Cerebellar cortex (tissue), 1 donor: Measurements from ENCODE around the gene PSPH.
A peak's percentile ranks its signal among the peaks of the same experiment; 100 is the strongest.

Experiments used
- DNase-seq: peaks from one replicate; pipeline ENCODE4 v3.0.0-alpha.2; 2015; ENCODE audit warnings: low spot score

Gene PSPH

GRCh38 chr7:55996856-55997500, 54.3 kb downstream of the PSPH start:
- DNase-seq = no peak

GRCh38 chr7:55992346-55992745, 58.9 kb downstream of the PSPH start:
- DNase-seq = no peak

GRCh38 chr7:55983537-55983936, 67.7 kb downstream of the PSPH start:
- no peak for DNase-seq

DNA sequence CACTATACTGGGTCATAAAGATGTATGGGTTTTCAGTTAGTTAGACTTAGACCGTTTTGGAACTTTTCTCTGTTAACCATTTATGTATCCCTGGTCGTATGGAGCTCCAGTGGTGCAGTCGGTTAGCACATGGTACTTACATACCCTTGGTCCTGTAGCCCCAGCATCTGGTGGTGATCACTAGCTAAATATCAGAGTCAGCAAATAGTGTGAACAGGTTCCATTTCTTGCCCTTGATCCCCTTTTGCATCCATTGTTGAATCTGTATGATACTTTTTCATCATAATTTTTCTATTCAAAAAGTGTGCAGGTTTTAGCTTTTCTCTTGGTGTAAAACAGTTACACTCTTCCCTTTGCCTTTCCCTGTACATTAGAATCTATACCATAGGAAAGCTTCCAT, 71.0 kb downstream of the PSPH start:
- DNase-seq = no peak

DNA sequence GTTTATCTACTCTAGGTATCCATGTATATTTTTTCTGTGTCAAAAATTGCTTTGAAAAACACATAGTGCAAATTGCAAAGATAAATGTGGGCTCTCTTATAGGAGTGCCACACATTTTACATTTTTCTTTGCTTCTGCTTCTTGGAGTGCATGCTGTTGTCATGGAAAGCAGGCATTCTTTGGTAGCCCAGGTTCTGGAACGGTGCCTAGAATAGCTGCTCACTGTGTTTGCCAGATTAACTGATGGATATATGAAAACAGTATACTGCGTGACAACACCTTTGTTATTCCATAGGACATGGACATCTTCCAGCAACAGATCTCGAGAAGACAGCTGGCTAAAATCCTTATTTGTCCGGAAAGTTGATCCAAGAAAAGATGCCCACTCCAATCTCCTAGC, 73.4 kb downstream of the PSPH start:
- DNase-seq = peak; percentile 53

DNA sequence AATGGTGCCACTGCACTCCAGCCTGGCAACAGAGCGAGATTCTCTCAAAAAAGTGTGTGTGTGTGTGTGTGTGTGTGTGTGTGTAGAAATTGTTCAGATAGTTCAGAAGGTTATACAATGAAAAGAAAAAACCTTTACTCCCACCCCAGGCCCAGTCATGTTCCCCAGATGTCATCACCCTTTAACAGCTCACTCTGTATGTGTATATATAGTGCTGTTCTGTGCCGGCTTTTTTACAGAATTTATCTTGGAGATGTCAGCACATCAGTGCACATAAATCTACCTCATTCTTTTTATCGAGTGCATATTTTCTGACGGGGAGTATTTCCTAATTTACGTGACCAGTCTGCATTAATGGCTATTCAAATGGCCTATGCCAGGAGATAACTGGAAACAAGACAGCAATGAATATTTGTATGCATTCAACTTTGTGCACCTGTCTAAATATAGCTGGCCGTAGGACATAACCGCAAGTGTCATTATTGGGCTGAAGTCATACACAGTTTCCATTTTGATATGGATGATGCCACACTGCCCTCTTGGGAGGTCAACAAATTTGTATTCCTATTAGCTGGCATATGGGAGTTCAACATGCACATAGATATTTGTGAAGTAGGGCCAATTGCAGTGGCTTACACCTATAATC, 75.1 kb downstream of the PSPH start:
- no peak for DNase-seq

GRCh38 chr7:55973747-55974250, 77.4 kb downstream of the PSPH start:
- no peak for DNase-seq

DNA sequence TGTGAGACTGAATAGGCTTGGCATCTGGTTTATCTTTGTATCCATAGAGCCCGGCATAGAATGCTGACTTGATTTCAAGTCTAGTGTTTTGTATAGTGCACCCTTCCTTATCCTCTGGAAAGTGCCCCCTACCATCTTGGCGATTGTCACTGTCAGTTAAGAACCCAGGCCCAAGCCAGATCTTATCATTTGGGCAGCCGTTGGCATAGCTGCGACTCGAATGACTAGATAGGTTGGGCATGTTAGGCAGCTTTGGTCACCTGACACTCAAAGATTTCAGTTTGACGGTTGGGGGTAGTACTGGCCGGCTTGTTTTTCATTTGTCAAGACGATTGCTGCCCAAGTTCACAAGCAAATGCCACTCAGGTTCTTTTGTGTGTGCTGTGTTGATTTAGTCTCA, 80.3 kb downstream of the PSPH start:
- no peak for DNase-seq

DNA sequence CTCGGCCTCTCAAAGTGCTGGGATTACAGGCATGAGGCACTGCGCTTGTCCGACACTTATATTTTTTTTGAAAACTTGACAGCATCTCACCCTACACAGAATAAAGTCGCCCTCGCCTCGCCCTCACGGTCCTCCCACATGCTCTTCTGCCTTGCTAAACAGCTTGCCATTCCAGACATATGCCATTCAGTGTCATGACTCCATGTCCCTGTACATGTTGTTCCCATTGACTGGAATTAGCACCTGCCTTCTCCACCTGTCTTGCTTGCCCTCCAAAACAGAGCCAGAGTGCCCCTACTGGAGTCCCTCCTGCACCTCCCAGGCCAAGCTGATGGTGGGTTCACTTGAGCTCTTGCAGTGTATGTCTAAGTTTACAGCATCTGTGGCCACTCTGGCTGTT, 80.7 kb downstream of the PSPH start:
- DNase-seq = no peak

DNA sequence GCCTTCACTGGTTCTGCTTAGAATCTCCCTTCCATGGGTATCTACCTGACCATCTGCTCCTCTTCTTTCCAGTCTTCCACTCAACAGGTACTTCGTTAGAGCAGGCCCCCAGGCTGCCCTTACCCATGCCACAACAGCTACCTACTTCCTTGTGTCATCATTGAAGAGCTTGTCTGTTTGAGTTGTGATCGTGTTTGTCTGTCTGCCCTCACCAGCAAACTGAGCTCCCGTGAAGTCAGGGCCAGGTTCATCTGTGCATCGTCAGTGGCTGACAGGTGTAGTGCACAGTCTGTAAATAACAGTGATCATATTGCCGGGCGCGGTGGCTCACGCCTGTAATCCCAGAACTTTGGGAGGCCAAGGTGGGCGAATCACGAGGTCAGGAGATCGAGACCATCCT, 81.9 kb downstream of the PSPH start:
- no peak for DNase-seq

DNA sequence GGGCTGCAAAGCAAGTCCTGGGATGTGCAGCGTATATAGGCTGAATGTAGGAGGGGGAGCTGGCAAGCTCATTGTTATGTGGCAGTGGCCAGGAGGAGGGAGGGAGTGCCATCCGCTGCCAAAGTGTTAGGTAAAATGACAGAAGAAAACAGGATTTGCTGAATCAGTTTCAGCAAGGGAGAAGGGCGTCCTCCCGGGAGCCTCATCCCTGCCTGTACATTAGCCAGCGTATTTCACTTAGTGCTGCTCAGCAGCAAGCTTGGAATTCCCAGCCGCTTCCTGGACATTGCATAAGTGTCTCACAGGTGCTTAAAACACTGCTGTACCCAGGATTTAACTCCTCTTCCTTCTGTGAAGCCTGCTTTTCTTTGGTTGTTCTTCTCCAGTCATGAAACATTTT, 84.4 kb downstream of the PSPH start:
- peak; percentile 59 for DNase-seq

- DNase-seq = peak; percentile 33
Observed at GRCh38 chr7:55965805-55966421, 85.3 kb downstream of the PSPH start.

GRCh38 chr7:55965100-55965470, 86.2 kb downstream of the PSPH start:
- DNase-seq = no peak

GRCh38 chr7:55964261-55965099, 86.8 kb downstream of the PSPH start, which contains the start of gene NIPSNAP2:
NIPSNAP2 (plus strand) TSS chr7:55964585; CDS start chr7:55964610, 25 bp downstream.
- DNase-seq = peak; percentile 57

- DNase-seq = no peak
Observed at GRCh38 chr7:55963584-55964168, 87.6 kb downstream of the PSPH start.

- DNase-seq = no peak
Observed at GRCh38 chr7:55962014-55962413, 89.2 kb downstream of the PSPH start.
